ENCODE data around the gene SLC22A12.

SLC22A12 gene

GRCh38 chr11:64602466-64603070 lies 11.5 kb downstream of the SLC22A12 start:
- in situ Hi-C loops (cut with MboI; ENCODE audit: low sequenced_read_pairs), result no loop called here

- in situ Hi-C loops (cut with MboI; ENCODE audit: low sequenced_read_pairs), result no loop called here
These were observed 12.5 kb downstream of the SLC22A12 start for GRCh38 chr11:64603411-64604110.

- in situ Hi-C loops (cut with MboI; ENCODE audit: low sequenced_read_pairs), result no loop called here
These were observed 13.6 kb downstream of the SLC22A12 start for GRCh38 chr11:64604458-64605243.

GRCh38 chr11:64605244-64605560 lies 14.2 kb downstream of the SLC22A12 start:
- in situ Hi-C loops (cut with MboI; ENCODE audit: low sequenced_read_pairs), result no loop called here

GRCh38 chr11:64605656-64606585 lies 14.9 kb downstream of the SLC22A12 start:
- in situ Hi-C loops (cut with MboI; ENCODE audit: low sequenced_read_pairs), result no loop called here

GRCh38 chr11:64606796-64607380 lies 15.9 kb downstream of the SLC22A12 start:
- in situ Hi-C loops (cut with MboI; ENCODE audit: low sequenced_read_pairs), result no loop called here

GRCh38 chr11:64607381-64607985 lies 16.5 kb downstream of the SLC22A12 start:
- in situ Hi-C loops (cut with MboI; ENCODE audit: low sequenced_read_pairs), result no loop called here

- in situ Hi-C loops (cut with MboI; ENCODE audit: low sequenced_read_pairs), result no loop called here
These were observed 17.0 kb downstream of the SLC22A12 start for GRCh38 chr11:64608046-64608445.

- in situ Hi-C loops (cut with MboI; ENCODE audit: low sequenced_read_pairs), result no loop called here
These were observed 17.6 kb downstream of the SLC22A12 start for GRCh38 chr11:64608636-64609035.

- in situ Hi-C loops (cut with MboI; ENCODE audit: low sequenced_read_pairs), result no loop called here
These were observed 18.5 kb downstream of the SLC22A12 start for GRCh38 chr11:64609436-64610047.

- in situ Hi-C loops (cut with MboI; ENCODE audit: low sequenced_read_pairs), result no loop called here
These were observed 19.6 kb downstream of the SLC22A12 start for GRCh38 chr11:64610596-64610995.

- in situ Hi-C loops (cut with MboI; ENCODE audit: low sequenced_read_pairs), result no loop called here
These were observed 20.2 kb downstream of the SLC22A12 start for GRCh38 chr11:64611176-64611575.

GRCh38 chr11:64611869-64612646 lies 21.0 kb downstream of the SLC22A12 start:
- in situ Hi-C loops (cut with MboI; ENCODE audit: low sequenced_read_pairs), result no loop called here

GRCh38 chr11:64613648-64614047 lies 22.6 kb downstream of the SLC22A12 start:
- in situ Hi-C loops (cut with MboI; ENCODE audit: low sequenced_read_pairs), result no loop called here

GRCh38 chr11:64614917-64615316 lies 23.9 kb downstream of the SLC22A12 start:
- in situ Hi-C loops (cut with MboI; ENCODE audit: low sequenced_read_pairs), result no loop called here

- in situ Hi-C loops (cut with MboI; ENCODE audit: low sequenced_read_pairs), result no loop called here
These were observed 25.8 kb downstream of the SLC22A12 start for GRCh38 chr11:64616817-64617216.

- in situ Hi-C loops (cut with MboI; ENCODE audit: low sequenced_read_pairs), result no loop called here
These were observed 28.2 kb downstream of the SLC22A12 start for GRCh38 chr11:64619196-64619595.

GRCh38 chr11:64619811-64620380 lies 28.9 kb downstream of the SLC22A12 start:
- in situ Hi-C loops (cut with MboI; ENCODE audit: low sequenced_read_pairs), result no loop called here

Data from HL-60/S4 treated with retinoic acid at 250 ng/mL for 4 days and 3 days (cell line).